ENCODE data around the gene NDST1. TPM values are rescaled to one million over a fixed set of nuclear protein-coding genes. Genes with fewer than 3 reads are reported as not detected.

The NDST1 gene
- total RNA-seq (100 to 1,000 TPM in 1 of 2 donors, 10 to 100 TPM in 1; 71.6 to 145 TPM), polyA plus RNA-seq (10 to 100 TPM; 45.6 to 49.8 TPM)
- long read RNA-seq, donor 1, partial matches to known transcripts = 14 of 22 reads
- long read RNA-seq, donor 1, other reads (novel, unspliced or antisense) = 6 of 22 reads
- long read RNA-seq, donor 2, partial matches to known transcripts = 0 of 1 reads
- long read RNA-seq, donor 2, other reads (novel, unspliced or antisense) = 0 of 1 reads
- long read RNA-seq, donor 3, partial matches to known transcripts = 21 of 27 reads
- long read RNA-seq, donor 3, other reads (novel, unspliced or antisense) = 6 of 27 reads
- long read RNA-seq, donor 4 = 0 reads
- long read RNA-seq, donor 5, partial matches to known transcripts = 99 of 107 reads
- long read RNA-seq, donor 5, other reads (novel, unspliced or antisense) = 6 of 107 reads

DNA sequence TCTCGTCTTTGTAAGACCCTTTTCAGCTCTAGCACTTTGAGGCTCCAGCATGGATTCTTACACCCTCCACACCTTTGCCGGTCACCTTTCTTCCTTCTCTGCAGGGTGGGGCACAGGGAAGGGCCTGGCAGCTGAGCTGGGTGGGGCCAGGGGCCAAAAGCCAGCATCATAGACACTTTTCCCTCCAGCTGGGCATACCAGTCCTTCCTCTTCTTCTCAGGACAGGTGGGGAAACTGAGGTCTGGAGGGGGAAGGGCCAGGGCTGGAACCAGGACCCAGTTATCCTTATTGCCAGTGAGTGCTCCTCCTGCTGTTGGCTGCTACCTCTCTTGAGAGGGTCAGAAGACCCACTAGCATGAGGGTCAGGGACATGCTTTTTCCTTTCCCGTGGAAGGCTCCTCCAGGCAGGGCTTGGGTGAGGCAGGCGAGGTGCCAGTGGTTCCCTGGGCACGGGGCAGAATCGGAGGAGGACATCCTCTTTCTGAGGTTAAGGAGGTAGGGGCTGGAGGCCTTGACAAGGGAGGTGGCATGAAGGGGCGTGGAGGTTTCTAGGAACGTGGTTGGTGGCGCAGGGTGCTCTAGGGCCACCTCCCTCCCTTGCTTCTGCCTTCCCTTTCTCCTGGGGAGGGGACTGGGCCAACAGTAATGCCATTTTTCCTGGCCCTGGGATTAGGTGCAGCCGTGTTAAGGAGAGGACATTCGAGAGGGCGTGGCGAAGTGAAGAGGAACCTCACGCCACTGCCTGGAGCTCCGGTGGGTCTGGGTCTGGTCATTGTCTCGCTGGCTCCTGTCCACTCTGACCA, at the start of gene NDST1:
Gene NDST1 (plus strand): TSS at position 658 of the 803 bp plus-strand sequence. CDS start 13,124 bp downstream, outside the sequence.
- Histone ChIP-seq H3K27ac (ENCODE audit: low read depth in 1 of 2, low read length in 1 of 2) (peak within 1 kb of the TSS in 1 of 2 donors; percentile 85), H3K36me3 (ENCODE audit: control insufficient read depth in 4 of 4, insufficient read depth in 4 of 4, low read length in 4 of 4) (peaks cover 0 to 2% (median 0%) of the 10 kb centered on the region in 4 donors), H3K9ac (ENCODE audit: insufficient read depth in 1 of 2, low read length in 2 of 2) (no peak within 1 kb of the TSS), H3K27me3 (ENCODE audit: control insufficient read depth in 3 of 3, insufficient read depth in 3 of 3, low read length in 2 of 3) (no peaks in the 10 kb centered on the region), H3K4me1 (ENCODE audit: control insufficient read depth in 5 of 5, insufficient read depth in 5 of 5, low read length in 5 of 5) (peaks cover 32 to 72% (median 56%) of the 10 kb centered on the region in 5 donors), H3K9me3 (ENCODE audit: control insufficient read depth in 4 of 4, insufficient read depth in 3 of 4, low read length in 3 of 4) (no peaks in the 10 kb centered on the region), H3K4me3 (no peak within 1 kb of the TSS)
- WGBS, 2 donors = 46 to 55% methylated on average over 16 of the region's 16 CpGs
- DNase-seq (no peak), ATAC-seq (ENCODE audit: insufficient read depth, low FRiP score) (no peak)
- TF ChIP-seq, protein P1, sequence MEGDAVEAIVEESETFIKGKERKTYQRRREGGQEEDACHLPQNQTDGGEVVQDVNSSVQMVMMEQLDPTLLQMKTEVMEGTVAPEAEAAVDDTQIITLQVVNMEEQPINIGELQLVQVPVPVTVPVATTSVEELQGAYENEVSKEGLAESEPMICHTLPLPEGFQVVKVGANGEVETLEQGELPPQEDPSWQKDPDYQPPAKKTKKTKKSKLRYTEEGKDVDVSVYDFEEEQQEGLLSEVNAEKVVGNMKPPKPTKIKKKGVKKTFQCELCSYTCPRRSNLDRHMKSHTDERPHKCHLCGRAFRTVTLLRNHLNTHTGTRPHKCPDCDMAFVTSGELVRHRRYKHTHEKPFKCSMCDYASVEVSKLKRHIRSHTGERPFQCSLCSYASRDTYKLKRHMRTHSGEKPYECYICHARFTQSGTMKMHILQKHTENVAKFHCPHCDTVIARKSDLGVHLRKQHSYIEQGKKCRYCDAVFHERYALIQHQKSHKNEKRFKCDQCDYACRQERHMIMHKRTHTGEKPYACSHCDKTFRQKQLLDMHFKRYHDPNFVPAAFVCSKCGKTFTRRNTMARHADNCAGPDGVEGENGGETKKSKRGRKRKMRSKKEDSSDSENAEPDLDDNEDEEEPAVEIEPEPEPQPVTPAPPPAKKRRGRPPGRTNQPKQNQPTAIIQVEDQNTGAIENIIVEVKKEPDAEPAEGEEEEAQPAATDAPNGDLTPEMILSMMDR (IDR thresholded peaks at IDR 0.05; ENCODE audit: control extremely low read depth, extremely low read depth) = no peak

DNA sequence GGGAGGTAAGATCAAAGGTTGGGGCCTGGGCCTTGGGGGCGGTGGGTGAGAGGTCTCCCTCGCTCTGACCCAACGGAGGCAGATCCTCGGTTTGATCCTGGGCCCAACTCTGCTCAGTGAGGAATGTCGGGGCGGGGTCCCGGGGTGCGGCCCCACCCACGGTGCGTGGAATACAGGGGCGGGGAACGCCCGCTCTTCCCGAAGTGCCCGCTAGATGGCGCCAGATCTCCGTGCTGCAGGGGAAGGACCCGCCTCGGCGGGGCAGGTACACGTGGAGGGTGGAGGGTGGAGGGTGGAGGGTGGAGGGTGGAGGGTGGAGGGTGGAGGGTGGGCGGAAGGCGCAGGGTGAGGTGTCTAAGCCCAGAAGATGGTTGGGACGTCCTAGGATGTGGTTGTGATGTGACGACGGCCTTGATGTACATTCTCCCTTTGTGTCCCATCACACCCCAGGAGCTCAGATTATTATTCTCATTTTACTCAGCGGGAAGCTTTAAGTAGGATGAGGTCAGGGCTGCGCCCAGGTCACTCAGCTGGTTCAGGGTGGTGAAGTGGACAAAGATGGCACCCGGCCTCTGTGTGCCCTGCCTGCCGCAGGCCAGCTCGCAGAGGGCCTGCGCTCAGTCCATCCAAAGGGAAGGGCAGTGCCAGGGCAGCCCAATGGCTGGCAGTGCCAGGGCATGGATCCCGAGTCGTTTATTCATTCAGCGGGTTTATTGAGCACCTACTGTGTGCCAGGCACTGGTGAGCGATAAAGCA, 49.0 kb upstream of the NDST1 start:
- TF ChIP-seq, protein P1 (IDR thresholded peaks at IDR 0.05; ENCODE audit: control extremely low read depth, extremely low read depth) = peak; percentile 84
- WGBS, 2 donors = 19 to 21% methylated on average over 34 to 36 of the region's 36 CpGs
- Histone ChIP-seq H3K27me3 (ENCODE audit: control insufficient read depth in 3 of 3, insufficient read depth in 3 of 3, low read length in 2 of 3) (no peaks in the 10 kb centered on the region), H3K27ac (ENCODE audit: low read depth in 1 of 2, low read length in 1 of 2) (peak overlapping the region in 1 of 2 donors; percentile 68), H3K4me3 (no peak overlapping the region), H3K9me3 (ENCODE audit: control insufficient read depth in 4 of 4, insufficient read depth in 3 of 4, low read length in 3 of 4) (no peaks in the 10 kb centered on the region), H3K4me1 (ENCODE audit: control insufficient read depth in 5 of 5, insufficient read depth in 5 of 5, low read length in 5 of 5) (peaks cover 0 to 6% (median 0%) of the 10 kb centered on the region in 5 donors), H3K9ac (ENCODE audit: insufficient read depth in 1 of 2, low read length in 2 of 2) (no peak overlapping the region), H3K36me3 (ENCODE audit: control insufficient read depth in 4 of 4, insufficient read depth in 4 of 4, low read length in 4 of 4) (no peaks in the 10 kb centered on the region)
- DNase-seq = peak; percentile 64 to 82 (median 67)
- peak; percentile 96 for ATAC-seq (ENCODE audit: insufficient read depth, low FRiP score)

DNA sequence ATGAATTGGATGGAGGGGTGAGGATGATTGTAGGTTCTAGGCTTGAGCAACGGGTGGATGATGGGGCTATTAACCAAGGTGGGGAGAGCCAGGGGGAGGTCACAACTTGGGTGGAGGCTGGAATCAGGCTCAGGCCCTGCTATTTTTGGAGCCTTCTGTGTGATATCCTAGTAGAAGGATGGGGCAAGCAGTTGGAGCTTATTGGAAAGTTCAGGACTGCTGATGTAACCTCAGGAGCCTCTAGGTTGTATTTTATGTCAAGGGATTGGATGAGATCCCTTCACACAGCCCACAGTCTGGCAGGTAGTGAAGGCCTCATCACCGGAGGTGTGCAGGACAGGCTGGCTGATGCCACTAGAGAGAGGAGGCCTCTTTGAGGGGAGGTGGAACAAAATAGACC, 47.1 kb upstream of the NDST1 start:
- H3K4me1 ChIP-seq (ENCODE audit: control insufficient read depth in 5 of 5, insufficient read depth in 5 of 5, low read length in 5 of 5) = peaks cover 0 to 16% (median 4%) of the 10 kb centered on the region in 5 donors

More for the DNA sequence above, 47.1 kb upstream of the NDST1 start:
- no peaks in the 10 kb centered on the region for H3K36me3 ChIP-seq (ENCODE audit: control insufficient read depth in 4 of 4, insufficient read depth in 4 of 4, low read length in 4 of 4)
- H3K27ac ChIP-seq (ENCODE audit: low read depth in 1 of 2, low read length in 1 of 2) = peak overlapping the region in 1 of 2 donors; percentile 15
- no peak for DNase-seq
- WGBS, 2 donors = 51 to 89% methylated on average over 2 of the region's 2 CpGs
- ATAC-seq (ENCODE audit: insufficient read depth, low FRiP score) = no peak
- TF ChIP-seq, protein P1 (IDR thresholded peaks at IDR 0.05; ENCODE audit: control extremely low read depth, extremely low read depth) = no peak
- no peaks in the 10 kb centered on the region for H3K9me3 ChIP-seq (ENCODE audit: control insufficient read depth in 4 of 4, insufficient read depth in 3 of 4, low read length in 3 of 4)
- no peak overlapping the region for H3K9ac ChIP-seq (ENCODE audit: insufficient read depth in 1 of 2, low read length in 2 of 2)
- no peak overlapping the region for H3K4me3 ChIP-seq
- no peaks in the 10 kb centered on the region for H3K27me3 ChIP-seq (ENCODE audit: control insufficient read depth in 3 of 3, insufficient read depth in 3 of 3, low read length in 2 of 3)

Data from lung (tissue), 16 donors.